Inflammatory macrophage treated with lipopolysaccharide for 4 hours (primary cell): Measurements from ENCODE around the gene LAMB3.

Experiments
- DNase-seq: peaks from one replicate; pipeline ENCODE4 v3.0.0-alpha.2; 2020

Gene LAMB3

DNA sequence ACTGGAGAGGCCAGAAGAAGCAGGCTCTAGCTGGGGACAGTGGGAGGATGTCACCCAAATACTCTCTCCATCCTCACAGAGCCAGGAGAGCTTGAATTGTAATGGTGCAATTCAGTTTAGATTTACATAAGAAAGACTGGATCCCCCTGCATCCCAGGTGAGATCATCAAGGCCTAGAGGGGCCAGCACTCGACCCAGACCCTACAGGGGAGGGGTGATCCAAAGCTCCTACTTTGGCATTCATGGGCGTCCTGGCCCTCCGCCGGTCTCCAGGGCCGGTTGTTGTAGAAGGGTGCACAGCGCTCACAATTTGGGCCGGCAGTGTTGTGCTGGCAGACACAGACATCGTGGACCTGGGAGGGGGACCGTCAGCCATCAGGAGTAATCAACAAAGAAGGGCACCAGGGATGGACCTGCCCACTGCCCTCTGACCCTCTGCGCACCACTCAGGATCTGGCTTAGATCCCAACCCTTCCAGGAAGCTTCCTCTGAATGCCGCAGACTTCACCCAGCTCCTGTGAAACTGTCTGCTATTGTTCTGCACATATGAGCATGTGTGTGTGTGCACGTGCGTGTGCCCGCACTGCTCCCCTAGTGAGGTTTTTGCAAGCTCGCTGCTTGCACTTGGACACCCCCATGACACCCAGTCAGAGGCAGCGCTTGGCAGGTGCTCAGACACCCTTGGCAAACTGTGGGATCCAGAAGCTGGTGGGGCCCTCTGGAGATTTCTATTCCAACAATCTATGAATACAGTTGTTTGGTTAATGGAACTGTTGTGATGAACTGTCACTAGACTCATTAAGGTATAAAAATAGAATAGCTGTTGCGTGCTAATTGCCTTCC lies 21.6 kb downstream of the LAMB3 start:
- DNase-seq = no peak

DNA sequence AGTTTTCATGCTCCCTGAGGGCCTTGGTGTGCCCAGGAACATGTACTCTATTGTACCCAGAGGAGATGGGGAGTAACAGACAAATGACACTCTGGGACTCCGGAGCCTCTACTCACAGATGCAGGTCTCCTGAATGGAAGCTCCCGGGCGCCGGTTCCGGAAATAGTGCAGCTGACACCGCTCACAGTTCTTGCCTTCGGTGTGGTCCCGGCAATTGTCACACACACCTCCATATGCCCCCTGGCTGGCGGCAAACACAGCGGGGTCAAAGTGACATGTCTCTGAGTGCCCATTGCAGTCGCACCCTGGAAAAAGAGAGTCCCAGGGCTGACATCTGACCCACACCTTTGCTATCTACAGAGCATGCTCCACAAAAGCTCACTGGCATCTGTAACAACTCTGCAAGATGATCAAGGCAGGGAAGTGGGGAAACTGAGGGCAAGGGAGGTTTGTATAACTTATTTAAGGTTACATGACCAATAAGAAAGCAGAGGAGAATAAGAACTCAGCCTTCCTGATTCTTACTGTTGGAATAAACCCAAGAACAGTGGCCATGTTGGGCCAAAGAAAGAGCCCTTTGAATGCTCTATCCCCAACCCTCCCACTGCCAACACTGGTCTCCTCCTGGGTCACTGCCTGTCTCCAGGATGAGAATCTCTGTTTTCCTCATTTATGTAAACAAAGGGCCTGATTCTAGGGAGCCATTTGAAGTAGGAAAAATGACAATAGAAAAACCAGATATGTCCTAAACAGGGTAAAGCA lies 22.4 kb downstream of the LAMB3 start:
- DNase-seq = no peak

DNA sequence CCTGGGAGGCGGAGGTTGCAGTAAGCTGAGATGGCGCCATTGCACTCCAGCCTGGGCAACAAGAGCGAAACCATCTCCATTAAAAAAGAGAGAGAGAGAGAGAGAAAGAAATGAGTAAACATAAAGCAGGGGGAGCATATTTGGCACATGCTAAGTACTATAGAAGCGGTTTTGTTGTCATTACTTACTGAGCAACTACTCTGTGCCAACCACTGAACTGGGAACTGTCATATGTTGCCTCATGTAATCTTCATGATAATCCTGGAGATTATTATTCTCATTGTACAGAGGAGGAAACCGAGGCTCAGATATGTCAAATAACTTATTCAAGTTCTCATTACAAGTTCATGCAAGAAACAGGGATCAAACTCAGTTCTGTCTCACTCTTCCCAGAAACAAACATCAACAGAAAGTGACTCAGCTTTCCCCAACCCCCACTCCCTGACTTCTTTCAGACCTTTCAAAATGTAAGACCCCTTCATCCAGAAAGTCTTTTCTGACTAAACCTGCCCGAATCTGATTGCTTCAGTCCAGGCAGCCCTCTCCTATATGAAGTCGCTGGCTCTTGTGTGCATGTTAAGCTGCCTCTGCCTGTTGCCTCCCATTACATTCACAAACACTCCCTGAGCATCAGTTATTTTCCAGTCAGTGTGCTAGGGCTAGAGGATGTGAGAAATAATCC lies 23.5 kb downstream of the LAMB3 start:
- no peak for DNase-seq

DNA sequence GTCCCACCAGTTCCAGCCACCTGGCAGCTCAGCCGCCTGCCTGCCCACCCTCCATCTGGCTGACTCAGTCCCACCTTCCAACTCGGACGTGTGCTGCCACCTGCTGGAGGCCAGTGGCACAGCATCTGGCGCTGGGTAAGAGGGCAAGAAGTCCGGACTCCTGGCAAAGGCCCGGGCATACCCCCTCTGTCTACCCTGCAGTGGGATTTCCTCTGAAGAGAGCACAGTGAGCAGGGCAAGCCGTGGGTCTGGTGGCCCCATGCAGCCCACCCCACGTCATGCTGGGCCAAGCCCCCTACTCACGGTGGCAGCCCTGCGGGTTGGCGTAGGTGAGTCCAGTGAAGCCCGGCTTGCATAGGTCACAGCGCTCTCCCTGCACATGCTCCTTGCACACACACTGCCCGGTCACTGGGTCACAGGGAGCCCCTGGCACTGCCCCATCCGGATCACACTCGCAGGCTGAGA lies 24.5 kb downstream of the LAMB3 start:
- DNase-seq = peak; percentile 70

DNA sequence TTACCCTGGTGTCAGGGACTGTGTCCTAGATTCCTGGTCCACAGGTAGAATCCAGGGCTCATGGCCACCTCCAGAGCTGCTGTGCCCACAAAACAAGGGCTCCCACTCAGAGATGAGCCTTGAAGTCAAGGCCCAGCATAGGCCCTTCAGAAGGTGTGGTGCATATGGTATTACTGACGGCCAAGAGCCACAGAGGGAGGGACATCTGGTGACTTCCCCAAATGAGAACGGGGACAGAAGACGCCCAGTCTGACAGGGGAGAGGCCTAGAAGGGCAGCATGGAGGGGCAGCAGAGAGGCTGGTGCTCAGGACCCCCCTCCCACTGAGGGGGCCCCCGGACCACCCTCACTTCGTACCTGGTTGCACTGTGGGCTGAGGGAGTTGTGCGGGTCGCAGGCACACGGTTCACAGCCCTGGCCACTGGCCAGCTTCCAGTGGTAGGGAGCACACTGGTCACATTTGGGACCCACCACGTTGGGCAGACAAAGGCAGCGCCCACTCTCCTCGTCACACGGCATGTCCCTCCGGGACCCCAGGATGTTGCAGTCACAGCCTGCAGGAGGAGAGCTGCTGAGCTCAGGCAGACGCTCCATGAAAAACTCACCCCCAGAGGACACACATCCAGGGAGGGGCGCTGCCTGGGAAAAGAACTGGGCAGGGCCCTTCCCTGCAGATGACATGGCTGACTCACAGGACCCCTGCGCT lies 25.0 kb downstream of the LAMB3 start:
- DNase-seq = peak; percentile 69

DNA sequence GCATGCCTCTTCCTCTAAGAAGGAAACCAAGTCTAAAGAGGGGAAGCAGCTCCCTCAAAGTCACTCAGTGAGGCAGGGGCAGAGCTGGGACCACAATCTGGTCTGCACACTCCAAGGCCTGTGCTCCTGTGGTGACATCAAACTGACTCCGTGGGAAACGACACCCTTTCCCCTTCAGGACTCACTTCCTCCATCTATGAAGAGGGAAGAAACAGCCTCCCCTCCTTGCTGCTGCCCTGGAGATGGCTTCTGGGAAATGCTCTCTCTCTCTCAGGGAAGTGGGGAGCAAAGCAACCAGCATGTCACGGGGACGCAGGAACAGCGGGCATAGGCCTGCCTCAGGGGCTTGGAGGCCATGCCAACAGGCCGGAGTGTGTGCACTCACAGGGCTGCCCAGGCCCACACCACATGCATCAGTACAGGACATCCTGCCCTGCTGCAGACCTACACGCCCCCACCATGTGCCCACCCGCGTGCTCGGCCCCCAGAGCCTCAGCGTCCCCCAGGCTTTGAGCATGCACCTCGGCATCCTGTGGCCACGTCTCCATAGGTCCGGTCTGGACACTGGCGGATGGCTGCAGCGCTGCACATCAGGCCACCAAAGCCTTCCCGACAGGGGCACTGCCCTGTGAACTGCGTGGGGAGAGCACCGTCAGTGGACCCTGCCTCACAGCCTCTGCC lies 25.7 kb downstream of the LAMB3 start:
- DNase-seq = peak; percentile 86

DNA sequence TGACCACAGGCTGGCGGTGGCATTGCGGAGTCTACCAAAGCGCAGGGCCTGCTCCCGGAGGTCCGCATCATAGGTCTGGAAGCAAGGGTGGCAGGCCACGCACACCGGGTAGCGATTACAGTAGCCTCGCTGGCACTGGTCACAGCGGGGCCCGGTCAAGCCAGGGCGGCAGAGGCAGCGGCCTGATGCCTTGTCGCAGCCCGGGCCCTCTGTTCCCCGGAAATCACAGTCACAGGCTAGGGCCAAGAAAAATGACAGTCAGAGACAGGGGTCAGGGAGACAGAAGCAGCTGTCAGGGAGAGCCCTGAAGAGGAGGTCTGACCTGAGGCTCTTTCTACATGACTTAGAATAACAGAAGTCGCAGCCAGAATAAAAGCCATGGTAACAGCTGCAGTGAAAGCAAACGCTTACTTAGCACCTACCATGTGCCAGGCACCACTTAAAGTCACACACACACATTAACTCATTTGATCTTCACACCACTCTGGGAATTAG lies 26.4 kb downstream of the LAMB3 start:
- no peak for DNase-seq

DNA sequence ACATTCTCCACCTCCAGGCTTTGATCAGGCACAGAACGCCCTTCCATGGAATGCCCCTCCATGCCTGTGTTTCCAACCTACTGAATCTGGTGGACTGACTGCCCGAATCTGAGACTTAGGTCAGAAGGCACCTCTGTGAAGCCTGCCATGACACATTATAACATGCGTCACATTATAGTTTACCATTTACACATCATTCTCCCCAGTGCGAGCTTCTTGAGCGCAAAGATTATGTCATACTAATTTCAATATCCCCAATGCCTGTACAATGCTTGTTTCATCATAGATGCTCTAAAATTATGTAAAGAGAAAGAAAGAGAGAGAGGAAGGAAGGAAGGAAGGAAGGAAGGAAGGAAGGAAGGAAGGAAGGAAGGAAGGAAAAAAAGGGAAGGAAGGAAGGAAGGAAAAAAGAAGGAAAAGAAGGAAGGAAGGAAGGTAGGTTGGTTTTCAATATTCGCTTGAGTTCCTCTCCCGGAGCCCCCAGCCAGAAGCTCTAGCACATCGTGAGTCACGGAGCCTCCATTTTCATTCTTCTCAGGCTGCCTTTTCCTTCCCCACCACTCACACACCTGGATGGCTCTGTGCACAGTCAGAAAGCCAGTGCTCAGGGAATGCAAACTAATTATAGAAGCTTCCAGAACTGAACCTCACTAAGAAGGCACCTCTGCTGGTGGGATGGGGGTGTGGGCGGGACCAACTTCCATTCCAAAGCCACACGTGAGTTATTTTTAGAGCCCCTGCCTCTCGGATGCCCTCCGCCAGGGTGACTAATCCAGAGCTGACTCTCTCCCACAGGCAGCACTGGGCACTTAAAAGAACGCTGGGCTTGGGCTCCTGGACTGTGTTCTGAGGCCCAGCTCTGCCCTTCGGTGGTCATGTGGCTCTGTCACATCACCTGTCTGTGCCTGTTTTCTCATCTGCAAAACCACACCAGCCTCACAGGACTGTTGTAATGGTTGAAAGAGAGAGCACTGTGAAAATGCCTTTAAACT lies 27.4 kb downstream of the LAMB3 start:
- DNase-seq = peak; percentile 79

DNA sequence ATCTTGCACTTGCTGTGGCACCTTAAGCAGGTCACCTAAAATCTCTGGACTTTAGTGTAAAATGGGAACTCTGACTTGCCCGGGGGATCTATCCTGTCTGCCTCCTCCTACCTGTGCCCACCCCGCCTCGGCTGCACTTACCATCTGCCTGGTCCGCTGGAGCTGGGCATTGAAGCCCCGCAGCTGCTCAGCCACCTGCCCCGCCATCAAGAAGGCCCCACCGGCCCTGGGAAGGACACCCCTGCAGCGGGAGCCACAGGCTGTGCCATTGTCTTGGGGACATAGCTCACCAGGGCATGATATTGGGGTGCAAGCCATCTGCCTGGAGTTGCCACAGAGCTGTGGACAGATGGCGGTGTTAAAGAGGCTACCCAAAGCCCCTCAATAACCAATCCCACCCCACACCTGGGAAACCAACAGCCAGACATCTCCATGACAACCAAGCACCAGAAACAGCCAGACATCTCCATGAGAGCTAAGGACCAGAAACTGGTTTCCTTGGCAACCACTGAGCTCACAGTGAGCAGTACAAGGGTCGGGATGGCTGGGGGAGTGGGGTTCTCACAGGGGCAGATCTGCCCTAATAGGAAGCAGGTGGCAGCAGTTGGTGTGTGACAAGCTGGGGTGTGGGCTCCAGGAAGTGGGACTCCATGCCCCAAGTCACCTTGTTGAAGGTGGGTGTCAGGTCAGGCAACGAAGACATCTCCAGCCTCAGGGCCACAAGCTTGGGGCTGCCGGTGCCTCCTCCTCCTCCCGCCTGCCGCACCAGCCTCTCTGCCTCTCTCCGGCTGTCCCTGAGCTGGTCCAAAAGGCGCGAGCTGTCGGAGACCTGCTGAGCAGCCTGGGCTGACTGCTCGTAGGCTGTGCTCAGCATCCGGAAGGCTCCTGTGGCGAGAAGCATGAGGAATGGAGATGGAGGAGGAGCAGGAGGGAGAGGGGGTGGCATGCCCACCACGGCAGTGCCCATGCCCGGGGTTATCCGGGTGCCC lies 29.1 kb downstream of the LAMB3 start:
- DNase-seq = no peak

DNA sequence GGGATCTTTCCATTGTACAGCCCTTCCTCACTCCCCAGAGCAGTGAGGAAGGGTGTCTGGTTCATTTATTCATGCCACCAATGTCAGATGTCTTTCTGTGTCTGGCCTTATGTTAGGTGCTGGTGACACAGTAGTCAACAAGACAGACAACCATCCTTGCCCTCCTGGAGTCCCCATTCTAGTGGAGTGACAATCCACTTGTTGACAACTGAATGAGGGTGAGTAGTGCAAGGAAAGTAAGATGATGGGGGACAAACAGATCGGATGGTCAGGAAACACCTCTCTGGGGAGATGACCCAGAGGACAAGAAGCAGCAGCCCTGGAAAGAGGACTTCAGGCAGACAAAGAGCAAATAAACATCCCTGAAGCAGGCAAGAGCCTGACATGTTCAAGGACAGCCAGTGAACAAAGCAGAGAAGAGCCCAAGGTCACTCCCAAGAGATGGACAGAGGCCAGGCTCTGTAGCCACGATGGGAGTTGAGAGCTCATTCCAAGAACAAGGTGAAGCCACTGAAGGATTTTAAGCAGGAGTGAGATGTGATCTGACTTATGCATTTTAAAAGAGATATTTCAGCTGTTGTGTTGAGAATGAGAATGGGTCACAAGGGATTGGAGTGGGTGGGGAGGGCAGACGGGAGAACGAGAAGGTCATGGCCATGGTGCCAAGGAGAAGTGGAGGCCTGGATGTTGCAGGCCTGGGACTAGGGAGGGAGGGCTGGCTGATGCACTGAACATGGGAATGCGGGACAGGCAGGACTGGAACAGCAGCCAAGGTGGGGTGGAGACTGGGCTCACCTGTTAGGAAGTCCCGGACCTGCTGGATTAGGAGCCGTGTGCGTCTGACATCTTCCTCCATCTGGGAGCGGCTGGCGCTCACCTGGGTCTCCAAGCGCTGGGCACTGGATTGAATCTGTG lies 30.2 kb downstream of the LAMB3 start:
- no peak for DNase-seq

DNA sequence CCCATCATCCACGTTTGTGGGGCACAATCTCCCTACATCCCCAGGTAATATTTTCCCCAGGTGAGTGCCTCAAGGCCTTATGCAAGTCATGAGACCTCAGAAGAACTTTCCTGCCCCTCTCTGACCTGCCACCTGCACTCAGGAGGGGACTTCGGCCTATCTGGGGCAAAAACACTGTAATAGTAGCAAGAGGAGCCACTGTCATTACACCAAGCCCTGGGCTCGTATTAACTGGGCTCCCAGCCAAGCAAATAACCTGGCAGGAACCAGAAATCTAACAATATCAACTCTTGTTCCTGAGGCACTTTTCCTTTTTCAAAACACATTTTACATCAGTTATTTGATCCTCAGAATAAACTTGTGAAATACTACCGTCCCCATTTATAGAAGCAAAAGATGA lies 30.9 kb downstream of the LAMB3 start:
- DNase-seq = no peak

DNA sequence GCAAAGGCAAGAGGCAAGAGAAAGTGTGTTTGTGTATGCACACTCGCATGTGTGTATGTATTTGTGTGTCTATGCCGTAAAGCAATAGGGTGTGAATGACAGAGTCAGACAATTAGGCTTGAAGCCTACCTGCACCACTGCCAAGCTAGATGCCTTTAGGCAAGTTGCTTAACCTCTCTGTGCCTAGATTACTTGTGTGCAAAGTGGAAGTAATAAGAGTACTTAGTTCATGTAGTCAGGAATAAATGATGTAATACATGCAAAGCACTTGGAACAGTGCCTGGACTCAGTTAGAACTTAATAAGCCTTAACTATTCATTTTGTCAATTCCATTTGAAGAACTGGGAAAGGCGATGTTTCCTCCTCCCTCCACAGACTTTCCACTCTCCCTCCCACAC lies 31.7 kb downstream of the LAMB3 start:
- peak; percentile 80 for DNase-seq

DNA sequence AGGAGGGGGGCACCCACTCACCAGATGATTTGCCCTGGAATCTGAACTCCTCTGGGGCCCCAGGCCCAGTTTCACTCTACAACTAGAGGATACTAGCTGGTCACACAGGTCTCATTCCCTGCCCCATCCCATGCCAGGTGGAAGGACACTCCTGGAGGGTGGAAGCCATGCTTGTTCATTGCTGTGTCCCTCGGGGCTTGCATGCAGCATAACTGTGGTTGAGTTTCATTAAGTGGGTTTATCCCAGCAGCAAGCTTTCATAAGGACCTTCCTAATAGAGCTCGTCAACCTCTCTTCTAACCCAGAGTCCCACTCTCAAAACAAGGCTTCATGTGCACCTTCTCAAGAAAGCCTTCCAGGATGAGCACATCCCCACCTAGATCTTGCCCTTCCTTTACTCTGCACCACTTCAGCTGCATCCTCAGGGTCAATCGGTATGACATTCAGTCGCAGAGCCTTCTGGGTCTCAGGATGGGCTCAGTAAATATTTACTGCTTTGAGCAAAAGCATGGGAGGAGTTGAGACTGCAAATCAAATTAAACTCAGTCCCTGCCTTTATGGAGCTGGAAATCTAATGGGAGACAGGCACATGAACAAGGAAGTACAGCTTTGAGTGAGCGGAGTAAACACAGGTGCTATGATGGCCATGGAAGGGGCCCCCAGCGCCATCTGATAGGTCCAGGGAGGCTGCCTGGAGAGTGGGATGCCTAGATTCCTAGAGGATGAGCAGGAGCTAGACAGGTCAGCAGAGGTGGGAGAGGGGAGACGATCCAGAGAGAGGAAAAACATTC lies 32.3 kb downstream of the LAMB3 start:
- DNase-seq = no peak

DNA sequence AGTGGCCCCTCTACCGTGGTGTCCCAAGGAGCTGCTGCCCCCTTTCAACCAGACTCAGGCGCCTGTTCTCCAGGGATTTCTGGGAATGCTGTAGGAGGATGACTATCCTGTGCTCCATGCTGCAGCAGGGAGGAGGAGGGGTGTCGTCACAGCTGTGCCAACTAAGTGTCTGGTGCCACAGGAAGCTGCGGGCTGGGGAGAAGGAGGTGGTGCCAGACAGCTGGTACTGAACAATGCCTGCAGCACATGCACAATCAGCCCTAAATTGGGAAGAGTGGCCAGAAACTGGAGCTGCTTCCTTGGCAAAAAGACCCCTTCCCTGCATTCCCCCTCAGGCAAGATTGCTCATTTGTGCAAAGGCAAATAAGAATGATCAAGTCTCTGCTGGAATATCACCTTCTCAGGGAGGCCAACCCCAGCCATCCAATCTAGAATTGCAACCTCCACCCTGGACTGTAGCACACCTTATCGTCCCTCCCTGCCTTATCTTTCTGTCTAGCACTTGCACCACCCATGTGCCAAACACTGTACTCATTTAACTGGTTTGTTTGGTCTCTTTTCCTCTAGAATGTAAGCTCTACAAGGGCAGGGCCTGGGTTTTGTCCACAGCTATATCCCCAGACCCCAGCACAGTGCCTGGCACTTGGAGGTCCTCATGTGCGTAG lies 33.3 kb downstream of the LAMB3 start:
- DNase-seq = no peak

DNA sequence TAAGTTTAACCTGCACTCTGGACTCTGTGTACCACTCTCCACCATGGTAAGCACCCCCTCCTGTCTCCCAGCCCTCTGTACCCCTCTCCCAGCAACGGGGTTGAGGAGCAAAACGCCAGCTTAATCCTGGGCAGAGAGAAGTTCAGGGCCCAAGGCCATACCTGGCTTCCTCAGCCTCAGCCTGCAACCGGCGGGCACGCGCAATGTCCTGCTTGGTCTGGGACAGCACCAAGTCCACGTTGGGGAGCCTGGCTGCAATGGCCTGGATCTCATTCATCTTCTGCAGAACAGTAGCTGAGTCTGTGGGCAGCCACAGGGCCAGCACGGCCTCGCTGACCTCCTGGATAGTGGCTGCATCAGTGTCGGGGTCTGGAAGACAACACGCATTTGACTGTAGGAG lies 33.9 kb downstream of the LAMB3 start:
- DNase-seq = no peak

DNA sequence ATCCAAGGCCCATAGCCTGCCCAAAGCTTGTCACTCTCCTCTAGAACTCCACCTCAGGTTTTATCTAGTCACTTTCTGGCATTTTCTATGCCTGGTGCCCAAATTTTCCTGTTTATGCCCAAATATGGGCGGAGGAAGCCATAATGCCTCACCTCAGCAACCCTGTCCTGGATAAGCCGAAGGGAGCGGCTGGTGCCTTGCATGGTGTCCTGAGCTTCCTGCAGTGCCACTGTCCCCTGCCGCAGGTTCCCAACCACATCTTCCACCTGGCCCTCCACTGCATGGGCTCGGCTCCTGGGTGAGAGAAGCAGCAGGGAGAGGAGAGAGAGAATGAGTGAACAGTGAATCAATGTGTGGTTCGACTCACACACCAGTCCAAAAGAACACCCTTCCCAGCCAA lies 34.5 kb downstream of the LAMB3 start:
- DNase-seq = no peak

DNA sequence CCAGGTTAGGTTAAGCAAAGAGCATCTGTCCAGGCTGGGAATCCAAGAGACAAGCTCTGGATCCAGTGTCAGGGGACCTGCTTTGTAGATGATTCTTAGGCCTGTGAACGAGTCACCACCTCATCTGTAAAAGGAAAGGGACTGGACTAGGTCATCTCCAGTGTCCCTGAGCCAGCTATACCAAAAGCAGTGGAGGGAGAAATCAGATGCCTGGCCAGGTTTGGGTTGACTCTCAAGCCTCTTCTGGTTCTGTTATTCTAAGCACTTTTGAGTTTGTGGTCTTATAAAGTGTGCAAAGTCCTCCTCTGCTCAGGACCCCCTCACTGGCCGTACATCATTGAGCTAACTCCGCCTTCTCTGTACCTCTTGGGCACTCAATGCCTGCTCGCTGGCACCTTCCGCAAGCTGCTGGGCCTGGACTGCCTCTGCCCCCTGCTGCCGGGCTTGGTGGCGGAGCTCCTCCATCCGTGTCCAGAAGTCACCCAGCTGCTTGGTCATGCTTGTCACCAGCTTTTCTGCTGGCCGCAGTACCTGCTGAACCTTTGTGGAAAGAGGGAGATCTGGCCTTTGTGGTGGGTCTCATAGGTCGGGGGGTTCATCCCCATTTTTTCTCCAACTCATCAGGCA lies 35.1 kb downstream of the LAMB3 start:
- DNase-seq = no peak
